Panc1 (cell line): ENCODE results near the gene GPM6B. TPM values are rescaled to one million over a fixed set of nuclear protein-coding genes. Genes with fewer than 3 reads are reported as not detected.

ENCODE experiments used
- ATAC-seq: fragments of 200-7000 bp; cut with Tn5 transposase; 2 replicates; pipeline ENCODE4 v1.9.1; 2020; ENCODE audit warnings: mild to moderate bottlenecking, moderate library complexity
- BruUV-seq: library from RNA; stranded (reverse); fragments of 400-500 nt; replicated peaks from 2 replicates; lab custom pipeline; 2021; lab: Mats Ljungman, UMichigan
- CTCF ChIA-PET: fragments of 300-600 bp; sonication (Branson Sonifier 250); formaldehyde crosslinking; loops from one replicate; lab custom pipeline; 2022; ENCODE audit warnings: antibody characterized with exemption; lab: Charles Lee
- POLR2A ChIA-PET: fragments of 300-600 bp; sonication (Branson Sonifier 250); formaldehyde crosslinking; loops from one replicate; lab custom pipeline; 2022; ENCODE audit warnings: antibody characterized with exemption; lab: Charles Lee
- DNase-seq: peaks from one replicate; pipeline ENCODE4 v3.0.0-alpha.2; 2010; ENCODE audit warnings: low read depth, low spot score
- H3K27ac ChIP-seq: 2 replicates; pipeline ENCODE4 v1.5.1; 2011; ENCODE audit warnings: mild to moderate bottlenecking, low read length, inconsistent platforms
- H3K27me3 ChIP-seq: fragments of 200-500 bp; sonication (Bioruptor generic); 2 replicates; pipeline ENCODE4 v1.6.0; 2014; ENCODE audit warnings: low read length, inconsistent platforms; ENCODE audit not compliant: control insufficient read depth, insufficient read depth
- H3K36me3 ChIP-seq: fragments of 200-500 bp; sonication (Bioruptor generic); 2 replicates; pipeline ENCODE4 v1.5.1; 2014; ENCODE audit warnings: inconsistent platforms, mild to moderate bottlenecking, low read length, moderate library complexity; ENCODE audit not compliant: control insufficient read depth, insufficient read depth
- H3K4me1 ChIP-seq: 2 replicates; pipeline ENCODE4 v1.5.1; 2011; ENCODE audit warnings: inconsistent platforms, mild to moderate bottlenecking, low read length, moderate library complexity; ENCODE audit not compliant: control insufficient read depth, insufficient read depth
- H3K4me3 ChIP-seq, 2 experiments: 2 replicates each; pipeline ENCODE4 v1.5.1; 2011 to 2012; ENCODE audit warnings: low read depth in 2 of 2, low read length in 2 of 2, mild to moderate bottlenecking in 2 of 2, inconsistent platforms in 1 of 2, moderate library complexity in 1 of 2
- H3K9me3 ChIP-seq: fragments of 200-500 bp; sonication (Bioruptor generic); 2 replicates; pipeline ENCODE4 v1.5.1; 2014; ENCODE audit warnings: low read depth, mild to moderate bottlenecking, inconsistent platforms, low read length, moderate library complexity; ENCODE audit not compliant: control insufficient read depth, insufficient read depth
- POLR2AphosphoS5 ChIP-seq: IDR thresholded peaks from 2 replicates; pipeline ENCODE4 v1.6.1; 2012; ENCODE audit warnings: mild to moderate bottlenecking, low read depth, low read length, moderate library complexity
- REST ChIP-seq, 2 experiments: IDR thresholded peaks; 2 replicates each; pipeline ENCODE4 v1.6.1; 2011 to 2012; ENCODE audit warnings: low read depth in 2 of 2, control low read depth in 1 of 2, low read length in 1 of 2, mild to moderate bottlenecking in 1 of 2, moderate library complexity in 1 of 2; ENCODE audit not compliant: insufficient read depth in 1 of 2
- SIN3A ChIP-seq: IDR thresholded peaks from 2 replicates; pipeline ENCODE4 v1.6.1; 2012; ENCODE audit warnings: low read depth, mild to moderate bottlenecking, low read length, moderate library complexity, borderline replicate concordance; ENCODE audit not compliant: insufficient read depth
- TCF7L2 ChIP-seq: IDR thresholded peaks from 2 replicates; pipeline ENCODE4 v1.6.1; 2011; ENCODE audit warnings: mild to moderate bottlenecking, low read depth, low read length, inconsistent platforms
- in situ Hi-C: cut with HindIII; loops from 2 replicates; pipeline ENCODE4 v1.10.0; 2016; ENCODE audit warnings: low sequenced_read_pairs, low pct_unique_long_range_greater_than_20kb
- intact Hi-C: fragments of 100-400 bp; cut with micrococcal nuclease; formaldehyde crosslinking; loops from one replicate; pipeline ENCODE4 v1.10.0; 2022; ENCODE audit not compliant: unreplicated experiment
- total RNA-seq: library from RNA; stranded (reverse); gene quantifications from one replicate; pipeline ENCODE4 v1.2.1, GENCODE V29; 2021; ENCODE audit not compliant: unreplicated experiment
- TF ChIP-seq, protein P1 (sequence below): fragments of 450-650 bp; IDR thresholded peaks from 2 replicates; pipeline ENCODE4 v1.5.1; 2017; ENCODE audit warnings: mild to moderate bottlenecking

The GPM6B gene
- total RNA-seq, 1 experiment from 2014 or later: not detected

GRCh38 chrX:13797512-13797911 lies 19.4 kb downstream of the GPM6B start:
- ChIA-PET POLR2A (no interaction called here), CTCF (no interaction called here)
- Histone ChIP-seq H3K27ac (no peak overlapping the region), H3K9me3 (no peaks in the 10 kb centered on the region), H3K36me3 (no peaks in the 10 kb centered on the region), H3K4me1 (no peaks in the 10 kb centered on the region), H3K27me3 (no peaks in the 10 kb centered on the region), H3K4me3 (no peak overlapping the region)
- ATAC-seq (no peak), DNase-seq (no peak)
- TF ChIP-seq REST (IDR thresholded peaks at IDR 0.05; ENCODE audit: insufficient read depth in 1 of 2, low read depth in 2 of 2, low read length in 1 of 2) (no peak), SIN3A (no peak)
- intact Hi-C loops (no loop called here), in situ Hi-C loops (no loop called here)
- BruUV-seq: no TSS peak

DNA sequence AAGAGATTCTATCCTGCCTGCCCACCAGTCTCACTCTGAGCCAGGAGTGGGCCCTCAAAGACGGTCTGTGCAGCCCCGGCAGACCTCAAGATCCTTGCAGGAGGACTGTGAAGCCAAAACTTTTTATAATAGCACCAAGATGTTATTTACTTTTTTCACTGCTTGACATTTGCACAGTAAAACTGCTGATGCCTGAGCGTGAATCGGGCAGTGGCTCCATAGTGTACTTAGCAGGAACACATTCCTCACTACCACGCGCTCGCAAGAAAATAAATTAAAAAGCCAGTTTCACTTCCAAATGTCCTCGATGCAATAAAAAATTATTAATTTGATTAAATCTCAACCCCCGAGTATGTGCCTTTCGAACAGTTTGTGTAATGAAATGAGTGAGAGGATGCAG lies 22.5 kb downstream of the GPM6B start:
- no peaks in the 10 kb centered on the region for H3K27me3 ChIP-seq
- ChIA-PET CTCF (no interaction called here), POLR2A (no interaction called here)
- no peaks in the 10 kb centered on the region for H3K36me3 ChIP-seq
- no peaks in the 10 kb centered on the region for H3K9me3 ChIP-seq
- BruUV-seq: no TSS peak
- in situ Hi-C loops: no loop called here
- DNase-seq: no peak
- H3K27ac ChIP-seq: no peak overlapping the region
- intact Hi-C loops: no loop called here
- H3K4me3 ChIP-seq: no peak overlapping the region
- no peak for ATAC-seq
- no peak for TF ChIP-seq POLR2AphosphoS5
- TF ChIP-seq, protein P1, sequence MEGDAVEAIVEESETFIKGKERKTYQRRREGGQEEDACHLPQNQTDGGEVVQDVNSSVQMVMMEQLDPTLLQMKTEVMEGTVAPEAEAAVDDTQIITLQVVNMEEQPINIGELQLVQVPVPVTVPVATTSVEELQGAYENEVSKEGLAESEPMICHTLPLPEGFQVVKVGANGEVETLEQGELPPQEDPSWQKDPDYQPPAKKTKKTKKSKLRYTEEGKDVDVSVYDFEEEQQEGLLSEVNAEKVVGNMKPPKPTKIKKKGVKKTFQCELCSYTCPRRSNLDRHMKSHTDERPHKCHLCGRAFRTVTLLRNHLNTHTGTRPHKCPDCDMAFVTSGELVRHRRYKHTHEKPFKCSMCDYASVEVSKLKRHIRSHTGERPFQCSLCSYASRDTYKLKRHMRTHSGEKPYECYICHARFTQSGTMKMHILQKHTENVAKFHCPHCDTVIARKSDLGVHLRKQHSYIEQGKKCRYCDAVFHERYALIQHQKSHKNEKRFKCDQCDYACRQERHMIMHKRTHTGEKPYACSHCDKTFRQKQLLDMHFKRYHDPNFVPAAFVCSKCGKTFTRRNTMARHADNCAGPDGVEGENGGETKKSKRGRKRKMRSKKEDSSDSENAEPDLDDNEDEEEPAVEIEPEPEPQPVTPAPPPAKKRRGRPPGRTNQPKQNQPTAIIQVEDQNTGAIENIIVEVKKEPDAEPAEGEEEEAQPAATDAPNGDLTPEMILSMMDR: no peak
- no peak for TF ChIP-seq SIN3A
- TF ChIP-seq REST (IDR thresholded peaks at IDR 0.05; ENCODE audit: insufficient read depth in 1 of 2, low read depth in 2 of 2, low read length in 1 of 2): no peak
- TF ChIP-seq TCF7L2: no peak
- H3K4me1 ChIP-seq: no peaks in the 10 kb centered on the region
